Naive thymus-derived CD4-positive, alpha-beta T cell (primary cell): ENCODE data around the gene LZTS2. TPM values are rescaled to one million over a fixed set of nuclear protein-coding genes. Genes with fewer than 3 reads are reported as not detected.

Source experiments
- ATAC-seq: fragments of 150-1000 bp; cut with Tn5 transposase; 2 replicates; pipeline ENCODE4 v1.10.0; 2021; ENCODE audit warnings: mild to moderate bottlenecking, moderate library complexity
- CTCF ChIA-PET: fragments of 350-600 bp; sonication (Branson Sonifier 250); formaldehyde crosslinking; loops from one replicate; lab custom pipeline; 2021; ENCODE audit warnings: antibody characterized with exemption; lab: Charles Lee
- POLR2A ChIA-PET: fragments of 350-600 bp; sonication (Branson Sonifier 250); formaldehyde crosslinking; loops from one replicate; lab custom pipeline; 2021; ENCODE audit warnings: antibody characterized with exemption, inconsistent platforms; lab: Charles Lee
- DNase-seq, 9 donors: peaks; one replicate each; pipeline versions ENCODE4 v3.0.0 to v3.0.0-alpha.2; 2020 to 2022; ENCODE audit warnings: mixed read lengths in 1 of 9
- H3K27ac ChIP-seq: one replicate; pipeline ENCODE4 v1.7.0; 2013; ENCODE audit warnings: mild to moderate bottlenecking, low read depth, low read length, moderate library complexity
- H3K27me3 ChIP-seq, 2 donors: one replicate each; pipeline ENCODE4 v1.7.0; 2013; ENCODE audit warnings: low read length in 2 of 2, mild to moderate bottlenecking in 2 of 2, moderate library complexity in 2 of 2; ENCODE audit not compliant: control insufficient read depth in 2 of 2, insufficient read depth in 2 of 2
- H3K36me3 ChIP-seq, 3 experiments: 1 replicate in 2 of 3; 2 replicates in 1 of 3; pipeline ENCODE4 v1.7.0; 2013; ENCODE audit warnings: low read length in 3 of 3, mild to moderate bottlenecking in 3 of 3, moderate library complexity in 1 of 3; ENCODE audit not compliant: insufficient read depth in 3 of 3, control insufficient read depth in 2 of 3
- H3K4me1 ChIP-seq, 2 donors: one replicate each; pipeline ENCODE4 v1.7.0; 2013; ENCODE audit warnings: low read length in 2 of 2, mild to moderate bottlenecking in 2 of 2, moderate library complexity in 1 of 2; ENCODE audit not compliant: control insufficient read depth in 2 of 2, insufficient read depth in 2 of 2
- H3K4me3 ChIP-seq: 2 replicates; pipeline ENCODE4 v1.7.0; 2013; ENCODE audit warnings: mild to moderate bottlenecking, low read length
- H3K9me3 ChIP-seq, 3 experiments: 1 replicate in 2 of 3; 2 replicates in 1 of 3; pipeline ENCODE4 v1.7.0; 2013; ENCODE audit warnings: low read length in 3 of 3; ENCODE audit not compliant: control insufficient read depth in 2 of 3
- H3K27ac Mint-ChIP-seq, 9 donors: one replicate each; pipeline ENCODE4 v1.8.0; 2020 to 2022; ENCODE audit warnings: mixed read lengths in 9 of 9, mild to moderate bottlenecking in 8 of 9, moderate library complexity in 5 of 9, inconsistent platforms in 2 of 9
- H3K27me3 Mint-ChIP-seq, 5 donors: one replicate each; pipeline ENCODE4 v1.8.0; 2021 to 2022; ENCODE audit warnings: mixed read lengths in 5 of 5, mild to moderate bottlenecking in 1 of 5
- H3K36me3 Mint-ChIP-seq, 5 donors: one replicate each; pipeline ENCODE4 v1.8.0; 2020 to 2022; ENCODE audit warnings: mixed read lengths in 5 of 5, mild to moderate bottlenecking in 3 of 5, inconsistent platforms in 1 of 5
- H3K4me1 Mint-ChIP-seq, 7 donors: one replicate each; pipeline ENCODE4 v1.8.0; 2020 to 2022; ENCODE audit warnings: mixed read lengths in 7 of 7, mild to moderate bottlenecking in 3 of 7, inconsistent platforms in 1 of 7
- H3K4me3 Mint-ChIP-seq, 10 donors: one replicate each; pipeline ENCODE4 v1.8.0; 2020 to 2022; ENCODE audit warnings: mild to moderate bottlenecking in 10 of 10, mixed read lengths in 10 of 10, moderate library complexity in 6 of 10, inconsistent platforms in 2 of 10
- H3K9me3 Mint-ChIP-seq, 11 donors: one replicate each; pipeline ENCODE4 v1.8.0; 2020 to 2022; ENCODE audit warnings: mixed read lengths in 11 of 11, mild to moderate bottlenecking in 4 of 11, inconsistent platforms in 1 of 11, moderate library complexity in 1 of 11
- intact Hi-C, 2 donors: fragments of 100-400 bp; cut with micrococcal nuclease; formaldehyde crosslinking; loops; one replicate each; pipeline ENCODE4 v1.15.1; 2023
- polyA plus RNA-seq, 2 donors: library from polyadenylated mRNA; unstranded; fragments of 300-500 nt; fragmentation: Illumina TruSeq; gene quantifications; one replicate each; pipeline ENCODE4 v1.2.3, GENCODE V29; 2021
- total RNA-seq, 6 experiments: library from RNA in 5 of 6; stranded (reverse) in 5 of 6; gene quantifications; 1 replicate in 5 of 6; 2 replicates in 1 of 6; pipeline ENCODE4 v1.2.3 and lab custom pipeline; 2021 to 2026

LZTS2 gene
- total and polyA plus RNA-seq, 7 experiments from 2014 or later, result 10.8 to 44.7 (median 25.5) TPM

DNA sequence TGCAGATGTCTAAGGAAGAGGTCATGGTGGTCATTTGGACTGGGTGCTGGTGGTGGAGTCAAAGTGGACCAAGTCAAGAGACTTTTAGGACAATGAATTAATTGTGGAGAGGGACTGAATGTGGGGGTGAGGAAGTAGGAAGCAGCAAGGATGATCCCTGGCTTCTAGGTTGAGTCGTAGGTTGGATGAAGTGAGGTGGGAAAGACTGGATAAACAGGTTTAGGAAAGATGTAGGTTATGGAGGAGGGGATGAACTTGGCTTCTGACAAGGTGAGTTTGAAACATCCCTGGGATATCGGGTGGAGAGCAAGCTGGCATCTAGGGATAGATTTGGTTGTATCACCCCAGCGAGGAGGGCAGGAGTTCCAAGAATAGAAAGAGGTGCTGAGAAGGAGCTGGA, 22.7 kb upstream of the LZTS2 start:
- H3K27me3 Mint-ChIP-seq, result no peaks in the 10 kb centered on the region
- Histone ChIP-seq H3K4me1 (no peaks in the 10 kb centered on the region), H3K27ac (no peak overlapping the region), H3K9me3 (no peaks in the 10 kb centered on the region), H3K36me3 (peaks cover 0 to 31% (median 0%) of the 10 kb centered on the region in 3 experiments), H3K4me3 (no peak overlapping the region), H3K27me3 (no peaks in the 10 kb centered on the region)
- H3K4me1 Mint-ChIP-seq, result peaks cover 0 to 8% (median 0%) of the 10 kb centered on the region in 7 donors
- no peak overlapping the region for H3K4me3 Mint-ChIP-seq
- ATAC-seq, result no peak
- intact Hi-C loops, result no loop called here
- no peak for DNase-seq
- peaks cover 0 to 18% (median 0%) of the 10 kb centered on the region in 5 donors for H3K36me3 Mint-ChIP-seq
- ChIA-PET CTCF (interaction anchor here (0.6 kb wide), 2 partner anchors 63 to 467 kb away, joined by 3 to 7 read pairs; no protein-coding TSS in a partner anchor), POLR2A (interaction anchor here (1.2 kb wide), 1 partner anchor 12 kb away, joined by 3 read pairs; no protein-coding TSS in a partner anchor)
- peak overlapping the region in 4 of 9 donors; percentile 2 to 66 (median 38) for H3K27ac Mint-ChIP-seq
- H3K9me3 Mint-ChIP-seq, result no peaks in the 10 kb centered on the region

DNA sequence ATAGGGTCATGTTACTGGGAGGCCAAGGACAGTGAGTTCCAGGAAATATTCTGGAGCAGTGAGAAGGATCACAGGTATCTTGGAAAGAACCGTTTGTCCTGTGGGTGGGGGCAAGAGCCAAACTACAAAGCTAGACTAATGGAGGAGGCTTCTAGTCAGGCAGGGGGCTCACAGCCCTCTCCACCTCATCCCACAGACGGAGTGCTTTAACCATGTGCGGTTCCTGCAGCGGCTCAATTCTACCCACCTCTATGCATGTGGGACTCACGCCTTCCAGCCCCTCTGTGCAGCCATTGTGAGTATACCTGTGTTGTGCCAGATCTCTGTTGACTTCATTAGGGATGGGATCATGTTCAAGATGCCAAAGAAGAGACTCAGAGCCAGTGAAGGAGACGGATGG, 22.2 kb upstream of the LZTS2 start:
- POLR2A ChIA-PET, result interaction anchor here (1.2 kb wide), 1 partner anchor 13 kb away, joined by 3 read pairs; no protein-coding TSS in a partner anchor
- Mint-ChIP-seq H3K9me3 (no peaks in the 10 kb centered on the region), H3K27ac (peak overlapping the region in 1 of 9 donors; percentile 66)

DNA sequence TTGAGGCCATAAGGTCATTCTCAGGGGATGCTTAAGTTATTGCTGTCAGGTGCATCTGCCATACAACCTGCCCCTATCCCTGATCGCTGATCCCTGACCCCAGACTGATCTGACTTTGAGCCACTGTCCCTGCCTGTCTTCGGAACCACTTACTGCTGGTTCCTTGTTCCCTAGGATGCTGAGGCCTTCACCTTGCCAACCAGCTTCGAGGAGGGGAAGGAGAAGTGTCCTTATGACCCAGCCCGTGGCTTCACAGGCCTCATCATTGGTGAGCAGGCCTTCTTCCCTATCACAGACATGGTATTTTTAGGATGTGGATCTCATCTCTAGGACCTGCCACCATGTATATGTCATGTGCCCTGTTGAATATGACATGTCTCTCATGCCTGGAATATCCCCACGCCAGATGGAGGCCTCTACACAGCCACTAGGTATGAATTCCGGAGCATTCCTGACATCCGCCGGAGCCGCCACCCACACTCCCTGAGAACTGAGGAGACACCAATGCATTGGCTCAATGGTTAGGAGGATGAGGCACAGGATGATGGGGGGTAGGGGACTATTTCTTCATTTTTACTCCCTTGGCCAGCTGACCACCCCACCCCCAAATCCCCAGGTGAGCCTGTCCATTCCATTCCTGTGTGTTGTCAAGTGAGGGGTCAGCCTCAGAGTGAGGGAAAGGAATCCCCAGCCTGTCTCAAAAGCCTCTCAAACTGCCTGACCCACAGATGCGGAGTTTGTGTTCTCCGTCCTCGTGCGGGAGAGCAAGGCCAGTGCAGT, 21.3 kb upstream of the LZTS2 start:
- Histone ChIP-seq H3K36me3 (peaks cover 0 to 39% (median 0%) of the 10 kb centered on the region in 3 experiments), H3K9me3 (no peaks in the 10 kb centered on the region), H3K4me1 (no peaks in the 10 kb centered on the region), H3K4me3 (no peak overlapping the region), H3K27ac (no peak overlapping the region), H3K27me3 (no peaks in the 10 kb centered on the region)
- Mint-ChIP-seq H3K36me3 (peaks cover 0 to 23% (median 5%) of the 10 kb centered on the region in 5 donors), H3K27ac (peak overlapping the region in 2 of 9 donors; percentile 38 to 58), H3K4me3 (no peak overlapping the region), H3K4me1 (peaks cover 0 to 16% (median 0%) of the 10 kb centered on the region in 7 donors), H3K9me3 (no peaks in the 10 kb centered on the region), H3K27me3 (no peaks in the 10 kb centered on the region)
- ATAC-seq (no peak), DNase-seq (no peak)
- POLR2A ChIA-PET, result no interaction called here
- CTCF ChIA-PET, result interaction anchor here (1.1 kb wide), 1 partner anchor 38 kb away, joined by 3 read pairs; no protein-coding TSS in a partner anchor
- intact Hi-C loops, result no loop called here

More for the DNA sequence above, 22.2 kb upstream of the LZTS2 start:
- intact Hi-C loops, result no loop called here
- Mint-ChIP-seq H3K4me3 (no peak overlapping the region), H3K36me3 (peaks cover 0 to 23% (median under 1%) of the 10 kb centered on the region in 5 donors), H3K27me3 (no peaks in the 10 kb centered on the region), H3K4me1 (peaks cover 0 to 12% (median 0%) of the 10 kb centered on the region in 7 donors)
- Histone ChIP-seq H3K4me1 (no peaks in the 10 kb centered on the region), H3K36me3 (peaks cover 0 to 31% (median 0%) of the 10 kb centered on the region in 3 experiments), H3K4me3 (no peak overlapping the region), H3K9me3 (no peaks in the 10 kb centered on the region), H3K27ac (no peak overlapping the region), H3K27me3 (no peaks in the 10 kb centered on the region)
- ATAC-seq, result no peak
- DNase-seq, result no peak
- CTCF ChIA-PET, result interaction anchor here (0.6 to 1.1 kb wide), 2 partner anchors 39 to 468 kb away, joined by 3 read pairs; no protein-coding TSS in a partner anchor

DNA sequence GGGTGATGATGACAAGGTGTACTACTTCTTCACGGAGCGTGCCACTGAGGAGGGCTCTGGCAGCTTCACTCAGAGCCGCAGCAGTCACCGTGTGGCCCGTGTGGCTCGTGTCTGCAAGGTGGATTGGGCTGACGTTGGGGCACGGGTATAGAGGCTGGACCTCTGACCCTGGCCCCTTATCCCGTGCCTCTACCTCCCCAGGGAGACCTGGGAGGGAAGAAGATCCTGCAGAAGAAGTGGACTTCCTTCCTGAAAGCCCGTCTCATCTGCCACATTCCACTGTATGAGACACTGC, 20.8 kb upstream of the LZTS2 start:
- Mint-ChIP-seq H3K4me3 (no peak overlapping the region), H3K27ac (no peak overlapping the region), H3K4me1 (peaks cover 0 to 16% (median 0%) of the 10 kb centered on the region in 7 donors), H3K27me3 (no peaks in the 10 kb centered on the region), H3K36me3 (peaks cover 0 to 26% (median 5%) of the 10 kb centered on the region in 5 donors), H3K9me3 (no peaks in the 10 kb centered on the region)
- Histone ChIP-seq H3K27ac (no peak overlapping the region), H3K36me3 (peaks cover 0 to 42% (median 0%) of the 10 kb centered on the region in 3 experiments), H3K9me3 (no peaks in the 10 kb centered on the region), H3K27me3 (no peaks in the 10 kb centered on the region), H3K4me3 (no peak overlapping the region), H3K4me1 (no peaks in the 10 kb centered on the region)
- POLR2A ChIA-PET, result no interaction called here
- ATAC-seq, result no peak
- intact Hi-C loops, result no loop called here
- no peak for DNase-seq
- CTCF ChIA-PET, result no interaction called here

DNA sequence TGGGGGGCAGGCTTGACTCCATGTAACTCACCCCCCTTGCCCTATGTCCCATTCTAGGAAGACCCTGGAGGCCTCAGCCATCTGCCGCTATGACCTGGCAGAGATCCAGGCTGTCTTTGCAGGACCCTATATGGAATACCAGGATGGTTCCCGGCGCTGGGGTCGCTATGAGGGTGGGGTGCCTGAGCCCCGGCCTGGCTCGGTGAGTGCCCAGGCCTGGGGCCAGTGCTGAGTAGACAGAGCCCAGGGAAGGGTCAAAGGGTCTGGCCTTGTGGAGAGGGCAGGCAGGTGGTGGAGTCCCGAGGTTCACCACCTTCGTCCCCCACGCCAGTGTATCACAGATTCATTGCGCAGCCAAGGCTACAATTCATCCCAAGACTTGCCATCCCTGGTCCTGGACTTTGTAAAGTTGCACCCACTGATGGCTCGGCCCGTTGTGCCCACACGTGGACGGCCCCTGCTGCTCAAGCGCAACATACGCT, 19.8 kb upstream of the LZTS2 start:
- ChIA-PET POLR2A (no interaction called here), CTCF (no interaction called here)
- Mint-ChIP-seq H3K4me3 (no peak overlapping the region), H3K36me3 (peaks cover 0 to 34% (median 5%) of the 10 kb centered on the region in 5 donors), H3K4me1 (peaks cover 0 to 16% (median 3%) of the 10 kb centered on the region in 7 donors), H3K9me3 (no peaks in the 10 kb centered on the region), H3K27ac (no peak overlapping the region), H3K27me3 (no peaks in the 10 kb centered on the region)
- DNase-seq (no peak), ATAC-seq (no peak)
- H3K4me3 ChIP-seq, result no peak overlapping the region
- peaks cover 0 to 50% (median 0%) of the 10 kb centered on the region in 3 experiments for H3K36me3 ChIP-seq
- intact Hi-C loops, result no loop called here
- H3K4me1 ChIP-seq, result no peaks in the 10 kb centered on the region
- no peak overlapping the region for H3K27ac ChIP-seq
- no peaks in the 10 kb centered on the region for H3K9me3 ChIP-seq
- H3K27me3 ChIP-seq, result no peaks in the 10 kb centered on the region

DNA sequence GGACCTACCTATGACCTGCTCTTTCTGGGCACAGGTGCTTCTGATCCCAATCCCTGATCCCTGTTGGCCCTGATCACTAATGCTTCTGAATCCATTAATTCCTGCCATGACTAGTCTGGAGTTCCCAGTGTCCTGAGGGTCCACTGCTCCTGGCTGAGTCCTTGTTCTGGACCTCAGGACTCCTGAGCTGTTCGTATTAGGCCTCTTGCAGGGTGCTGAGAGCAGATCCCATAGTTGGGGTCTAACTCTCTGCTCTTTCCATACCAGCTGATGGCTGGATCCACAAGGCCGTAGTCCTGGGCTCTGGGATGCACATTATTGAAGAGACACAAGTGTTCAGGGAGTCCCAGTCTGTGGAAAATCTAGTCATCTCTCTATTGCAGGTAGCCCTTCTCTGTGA, 19.3 kb upstream of the LZTS2 start:
- H3K27ac Mint-ChIP-seq, result no peak overlapping the region
- intact Hi-C loops, result no loop called here
- peaks cover 0 to 36% (median 5%) of the 10 kb centered on the region in 5 donors for H3K36me3 Mint-ChIP-seq
- H3K4me3 Mint-ChIP-seq, result no peak overlapping the region
- Histone ChIP-seq H3K4me3 (no peak overlapping the region), H3K9me3 (no peaks in the 10 kb centered on the region), H3K27me3 (no peaks in the 10 kb centered on the region), H3K36me3 (peaks cover 0 to 54% (median 0%) of the 10 kb centered on the region in 3 experiments), H3K27ac (no peak overlapping the region), H3K4me1 (no peaks in the 10 kb centered on the region)
- CTCF ChIA-PET, result no interaction called here
- H3K4me1 Mint-ChIP-seq, result peaks cover 0 to 16% (median 6%) of the 10 kb centered on the region in 7 donors
- H3K27me3 Mint-ChIP-seq, result no peaks in the 10 kb centered on the region
- no peaks in the 10 kb centered on the region for H3K9me3 Mint-ChIP-seq
- POLR2A ChIA-PET, result no interaction called here
- DNase-seq (no peak), ATAC-seq (no peak)
